ENCODE results near the gene AADACL4.

AADACL4 gene

GRCh38 chr1:12613180-12613579 lies 30.7 kb upstream of the AADACL4 start:
- no peak for DNase-seq

GRCh38 chr1:12614402-12615158 lies 29.3 kb upstream of the AADACL4 start:
- no peak for DNase-seq

- no peak for DNase-seq
Observed at GRCh38 chr1:12615159-12615864, 28.6 kb upstream of the AADACL4 start.

GRCh38 chr1:12615865-12616708 lies 27.8 kb upstream of the AADACL4 start:
- DNase-seq = no peak

GRCh38 chr1:12616709-12617373 lies 27.0 kb upstream of the AADACL4 start:
- DNase-seq = peak; percentile 28

GRCh38 chr1:12617511-12617900 lies 26.4 kb upstream of the AADACL4 start:
- no peak for DNase-seq

- DNase-seq = peak; percentile 83
Observed at GRCh38 chr1:12617901-12618660, 25.8 kb upstream of the AADACL4 start, which contains the start of gene DHRS3. Gene DHRS3 (minus strand): TSS chr1:12618210. CDS start chr1:12617348, 862 bp downstream.

- DNase-seq = no peak
Observed at GRCh38 chr1:12618661-12618964, 25.3 kb upstream of the AADACL4 start.

GRCh38 chr1:12618965-12619791 lies 24.7 kb upstream of the AADACL4 start:
- peak; percentile 60 for DNase-seq

- peak; percentile 77 for DNase-seq
Observed at GRCh38 chr1:12619792-12620487, 23.9 kb upstream of the AADACL4 start.

GRCh38 chr1:12620488-12620865 lies 23.4 kb upstream of the AADACL4 start:
- no peak for DNase-seq

- DNase-seq = no peak
Observed at GRCh38 chr1:12620931-12621330, 23.0 kb upstream of the AADACL4 start.

- no peak for DNase-seq
Observed at GRCh38 chr1:12621346-12622335, 22.2 kb upstream of the AADACL4 start.

GRCh38 chr1:12622506-12622905 lies 21.4 kb upstream of the AADACL4 start:
- DNase-seq = no peak

GRCh38 chr1:12625276-12625675 lies 18.6 kb upstream of the AADACL4 start:
- DNase-seq = no peak

- no peak for DNase-seq
Observed at GRCh38 chr1:12626888-12627287, 17.0 kb upstream of the AADACL4 start.

- DNase-seq = no peak
Observed at GRCh38 chr1:12627296-12627695, 16.6 kb upstream of the AADACL4 start.

GRCh38 chr1:12629511-12629956 lies 14.4 kb upstream of the AADACL4 start:
- DNase-seq = no peak

Measured in hematopoietic multipotent progenitor cell treated with erythropoietin and hydrocortisone succinate and interleukin-3 and kit ligand, for 8 days (in vitro differentiated cells).